Heart left ventricle (tissue), 16 donors: ENCODE measurements around the gene RAD54L. TPM values are rescaled to one million over a fixed set of nuclear protein-coding genes. Genes with fewer than 3 reads are reported as not detected.
A peak's percentile ranks its signal among the peaks of the same experiment; 100 is the strongest.

ENCODE experiments used
- ATAC-seq, 4 donors: fragments of 200-7000 bp; cut with Tn5 transposase; one replicate each; pipeline ENCODE4 v1.9.1; 2020 to 2022; ENCODE audit warnings: moderate library complexity in 4 of 4, mild to moderate bottlenecking in 3 of 4, moderate number of reproducible peaks in 1 of 4
- DNase-seq, 5 donors: peaks; one replicate each; pipeline ENCODE4 v3.0.0-alpha.2; 2020
- H3K27ac ChIP-seq, 12 donors: fragments of 200-600 bp; sonication (generic) in 4 of 12; one replicate each; pipeline versions ENCODE4 v1.5.0 to v1.8.0; 2016 to 2022; ENCODE audit warnings: mild to moderate bottlenecking in 2 of 12
- H3K27me3 ChIP-seq, 9 donors: fragments of 200-600 bp; sonication (generic) in 2 of 9; one replicate each; pipeline versions ENCODE4 v1.5.1 to v1.8.0; 2016 to 2022; ENCODE audit warnings: mild to moderate bottlenecking in 3 of 9
- H3K36me3 ChIP-seq, 9 donors: fragments of 200-600 bp; sonication (generic) in 2 of 9; one replicate each; pipeline versions ENCODE4 v1.5.0 to v1.8.0; 2018 to 2022; ENCODE audit warnings: mild to moderate bottlenecking in 2 of 9
- H3K4me1 ChIP-seq, 12 donors: fragments of 200-600 bp; sonication (generic) in 4 of 12; one replicate each; pipeline versions ENCODE4 v1.5.0 to v1.8.0; 2016 to 2022; ENCODE audit warnings: mild to moderate bottlenecking in 3 of 12
- H3K4me3 ChIP-seq, 12 donors: fragments of 200-600 bp; sonication (generic) in 4 of 12; one replicate each; pipeline versions ENCODE4 v1.5.0 to v1.8.0; 2017 to 2022; ENCODE audit warnings: mild to moderate bottlenecking in 9 of 12, moderate library complexity in 4 of 12
- H3K9me3 ChIP-seq, 12 donors: fragments of 200-600 bp; sonication (generic) in 4 of 12; one replicate each; pipeline versions ENCODE4 v1.5.0 to v1.8.0; 2016 to 2022; ENCODE audit warnings: mild to moderate bottlenecking in 1 of 12
- POLR2A ChIP-seq, 2 donors: fragments of 450-650 bp; IDR thresholded peaks; one replicate each; pipeline ENCODE4 v1.6.1; 2017; ENCODE audit warnings: antibody characterized with exemption in 2 of 2, mild to moderate bottlenecking in 2 of 2, moderate library complexity in 2 of 2
- WGBS, 4 donors: extraction: QIAGEN DNeasy Blood & Tissue Kit in 2 of 4; methylation state at CpG; one replicate each; pipeline versions ENCODE4 v1.1.5 to v1.1.7; 2013 to 2018; 5-methylcytosine and 5-hydroxymethylcytosine counted together
- intact Hi-C, 10 donors: fragments of 100-400 bp; cut with DNase I; formaldehyde crosslinking; loops; one replicate each; pipeline versions ENCODE4 v1.11.1 to v1.14.2; 2022
- polyA plus RNA-seq, 2 donors: library from polyadenylated mRNA; stranded (reverse); fragments of 200-250 nt; gene quantifications; one replicate each; pipeline ENCODE4 v1.2.3, GENCODE V29; 2013
- total RNA-seq, 9 donors: library from RNA; depleted of rRNA in 2 of 9; stranded (reverse); fragments of >200 nt in 2 of 9; fragmentation: NEBNext Ultra II Directional in 3 of 9; extraction: Animal tissue kit (Norgen Biotek cat#: 25700) in 3 of 9; gene quantifications; one replicate each; pipeline versions ENCODE4 v1.1.0 to v1.2.4, GENCODE V29; 2016 to 2023
- TF ChIP-seq, protein P1 (sequence below), 12 donors: fragments of 200-600 bp; sonication (generic) in 4 of 12; IDR thresholded peaks; one replicate each; pipeline versions ENCODE4 v1.5.0 to v1.8.0; 2018 to 2022; ENCODE audit warnings: antibody characterized with exemption in 12 of 12, mild to moderate bottlenecking in 5 of 12
- donor health status: ischemic (EF 13 %, LVEDD 7.1; RV severe dilation, severe dysfunction).
- donor health status: healthy with polysubstance abuse.
- donor health status: DM: no; HTN: yes; CAD: no.
- donor health status: DM: no; HTN: no; CAD: no.
- donor health status: ischemic (EF 25% LVEDD 6.9; RV normal size, moderate dysfunction).
- donor health status: ischemic (EF 25% LVEDD 5.7; RV mildly dilated, moderate dysfunction).
- donor health status: healthy.
- donor health status: DM: yes; HTN: yes; CAD: no.
- donor health status: ischemic (EF 35%, LVEDD 5.7; RV mildly dilated, moderate dysfunction).
- donor health status: nonischemic (EF 11% LVEDD 7.7; RV severe dilation, severe dysfunction).
- donor health status: DM: yes; HTN: yes; CAD: no.
- donor health status: PGD.
- donor health status: ischemic (EF 29% LVEDD 5.4; RV normal size, mild dysfunction).
- donor health status: nonischemic (EF 23%, LVEDD 6.1; RV moderate dilation, normal function).

The RAD54L gene
- total and polyA plus RNA-seq, 11 donors = 0.30 to 4.0 (median 0.72) TPM; not detected in 1

- TF ChIP-seq, protein P1, sequence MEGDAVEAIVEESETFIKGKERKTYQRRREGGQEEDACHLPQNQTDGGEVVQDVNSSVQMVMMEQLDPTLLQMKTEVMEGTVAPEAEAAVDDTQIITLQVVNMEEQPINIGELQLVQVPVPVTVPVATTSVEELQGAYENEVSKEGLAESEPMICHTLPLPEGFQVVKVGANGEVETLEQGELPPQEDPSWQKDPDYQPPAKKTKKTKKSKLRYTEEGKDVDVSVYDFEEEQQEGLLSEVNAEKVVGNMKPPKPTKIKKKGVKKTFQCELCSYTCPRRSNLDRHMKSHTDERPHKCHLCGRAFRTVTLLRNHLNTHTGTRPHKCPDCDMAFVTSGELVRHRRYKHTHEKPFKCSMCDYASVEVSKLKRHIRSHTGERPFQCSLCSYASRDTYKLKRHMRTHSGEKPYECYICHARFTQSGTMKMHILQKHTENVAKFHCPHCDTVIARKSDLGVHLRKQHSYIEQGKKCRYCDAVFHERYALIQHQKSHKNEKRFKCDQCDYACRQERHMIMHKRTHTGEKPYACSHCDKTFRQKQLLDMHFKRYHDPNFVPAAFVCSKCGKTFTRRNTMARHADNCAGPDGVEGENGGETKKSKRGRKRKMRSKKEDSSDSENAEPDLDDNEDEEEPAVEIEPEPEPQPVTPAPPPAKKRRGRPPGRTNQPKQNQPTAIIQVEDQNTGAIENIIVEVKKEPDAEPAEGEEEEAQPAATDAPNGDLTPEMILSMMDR (IDR thresholded peaks at IDR 0.05) = peak in 5 of 12 donors; percentile 22 to 38 (median 30)
- no peak for TF ChIP-seq POLR2A (IDR thresholded peaks at IDR 0.05)
- Histone ChIP-seq H3K4me1 (peaks cover 8 to 69% (median 53%) of the 10 kb centered on the region in 12 donors), H3K36me3 (peaks cover 0 to 23% (median 12%) of the 10 kb centered on the region in 9 donors), H3K9me3 (no peaks in the 10 kb centered on the region), H3K4me3 (peak overlapping the region; percentile 73 to 98 (median 90)), H3K27ac (peak overlapping the region; percentile 93 to 100 (median 98)), H3K27me3 (no peaks in the 10 kb centered on the region)
- DNase-seq (peak; percentile 50 to 76 (median 59)), ATAC-seq (peak in 3 of 4 donors; percentile 4 to 24 (median 22))
- 1% methylated on average over 43 to 79 of the region's 79 CpGs for WGBS, 4 donors
- intact Hi-C loops = loop anchor here (2.0 to 10.0 kb wide), 6 partner anchors 39 to 57 kb away; partner anchors contain the start of genes NSUN4 (in 7 of the 10) and RAD54L (in 3 of the 10)
These were observed 54.5 kb downstream of the RAD54L start for GRCh38 chr1:46301808-46302640.

GRCh38 chr1:46302641-46303037, 55.1 kb downstream of the RAD54L start:
- TF ChIP-seq, protein P1 (IDR thresholded peaks at IDR 0.05) = no peak
- no peak for TF ChIP-seq POLR2A (IDR thresholded peaks at IDR 0.05)
- peak; percentile 34 to 72 (median 43) for DNase-seq
- H3K27ac ChIP-seq = peak overlapping the region; percentile 93 to 100 (median 98)

GRCh38 chr1:46303038-46303871, 55.7 kb downstream of the RAD54L start, which contains the start of the genes LRRC41 and UQCRH:
LRRC41 (minus strand) TSS chr1:46303616; CDS start chr1:46303322, 294 bp downstream.
UQCRH (plus strand) TSS chr1:46303698; CDS start chr1:46303767, 69 bp downstream.
- Histone ChIP-seq H3K27ac (peak within 1 kb of the TSS; percentile 93 to 100 (median 98)), H3K4me1 (peaks cover 8 to 76% (median 59%) of the 10 kb centered on the region in 12 donors), H3K4me3 (peak within 1 kb of the TSS; percentile 73 to 98 (median 90)), H3K36me3 (peaks cover 0 to 19% (median under 1%) of the 10 kb centered on the region in 9 donors), H3K27me3 (no peaks in the 10 kb centered on the region), H3K9me3 (no peaks in the 10 kb centered on the region)
- 0 to 1% (median 1%) methylated on average over 23 to 61 of the region's 61 CpGs for WGBS, 4 donors
- intact Hi-C loops = loop anchor here in 9 of 10 donors (2.0 to 10.0 kb wide), 5 partner anchors 38 to 58 kb away; partner anchors contain the start of genes NSUN4 (in 7 of the 9) and RAD54L (in 2 of the 9)
- ATAC-seq (peak; percentile 88 to 94 (median 93)), DNase-seq (peak; percentile 95 to 96 (median 96))
- TF ChIP-seq, protein P1 (IDR thresholded peaks at IDR 0.05) = peak in 2 of 12 donors; percentile 1 to 6
- TF ChIP-seq POLR2A (IDR thresholded peaks at IDR 0.05) = peak; percentile 14 to 44

More at GRCh38 chr1:46302641-46303037, 55.1 kb downstream of the RAD54L start:
- 0 to 1% (median 0%) methylated on average over 8 to 32 of the region's 32 CpGs for WGBS, 4 donors
- Histone ChIP-seq H3K27me3 (no peaks in the 10 kb centered on the region), H3K4me1 (peaks cover 8 to 76% (median 58%) of the 10 kb centered on the region in 12 donors), H3K36me3 (peaks cover 0 to 19% (median 6%) of the 10 kb centered on the region in 9 donors), H3K9me3 (no peaks in the 10 kb centered on the region), H3K4me3 (peak overlapping the region; percentile 73 to 98 (median 90))
- intact Hi-C loops = loop anchor here in 9 of 10 donors (2.0 to 10.0 kb wide), 5 partner anchors 38 to 58 kb away; partner anchors contain the start of genes NSUN4 (in 7 of the 9) and RAD54L (in 2 of the 9)
- peak in 2 of 4 donors; percentile 24 to 31 for ATAC-seq
